ENCODE results near the gene SEC16A.

The SEC16A gene

DNA sequence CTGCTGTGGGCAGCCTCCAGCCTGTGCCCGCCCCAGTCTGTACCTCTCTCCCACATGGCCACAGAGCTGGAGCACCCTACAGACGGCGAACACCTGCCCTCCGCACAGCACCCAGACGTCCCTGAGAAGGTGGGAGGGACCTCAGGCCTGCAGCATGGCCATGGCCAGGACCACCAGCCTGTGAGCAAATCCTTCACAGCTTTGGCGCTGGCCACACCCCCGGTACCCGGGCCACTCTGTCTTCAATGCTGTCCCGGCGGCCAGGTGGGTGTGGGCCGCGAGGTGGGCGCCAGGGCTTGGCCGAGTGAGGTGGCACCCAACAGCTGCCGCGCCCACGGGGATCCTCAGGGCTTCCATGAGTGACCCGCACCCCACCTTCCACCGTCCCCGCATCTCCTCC lies 44.3 kb upstream of the SEC16A start:
- Histone ChIP-seq H3K79me2 (ENCODE audit: control insufficient read depth, insufficient read depth, low read length, unreplicated experiment) (no peaks in the 10 kb centered on the region), H3K27me3 (ENCODE audit: insufficient read depth, low read length) (no peaks in the 10 kb centered on the region), H3K4me3 (ENCODE audit: low read depth, low read length) (no peak overlapping the region), H3K36me3 (ENCODE audit: insufficient read depth, low read length) (no peaks in the 10 kb centered on the region), H3K27ac (ENCODE audit: low read depth, low read length) (no peak overlapping the region), H2AFZ (ENCODE audit: low read length, unreplicated experiment) (no peak overlapping the region), H3K4me1 (ENCODE audit: control insufficient read depth, insufficient read depth, low read length, unreplicated experiment) (no peaks in the 10 kb centered on the region)

DNA sequence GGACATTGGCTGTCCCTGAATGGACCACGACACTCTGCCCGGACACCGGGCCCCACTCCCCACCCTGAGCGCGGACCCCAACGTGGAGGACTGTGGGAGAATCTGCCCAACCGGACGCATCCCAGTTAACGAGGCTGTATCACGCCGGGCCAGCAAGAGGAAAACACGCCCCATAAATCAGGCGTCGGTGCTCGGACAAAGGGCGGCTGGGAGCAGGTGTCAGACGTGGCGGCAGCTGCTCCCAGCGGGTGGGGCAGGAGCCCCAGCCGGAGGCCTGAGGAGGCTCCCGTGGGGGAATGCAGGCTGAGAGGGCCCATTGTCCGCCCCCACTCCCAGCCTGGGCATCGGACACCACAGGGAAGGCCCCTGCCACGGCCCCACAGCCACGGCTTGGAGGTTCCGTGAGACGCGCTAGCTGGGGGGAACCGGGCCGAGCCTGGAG lies 43.8 kb upstream of the SEC16A start:
- Histone ChIP-seq H3K27me3 (ENCODE audit: insufficient read depth, low read length) (no peaks in the 10 kb centered on the region), H3K36me3 (ENCODE audit: insufficient read depth, low read length) (no peaks in the 10 kb centered on the region), H3K4me3 (ENCODE audit: low read depth, low read length) (no peak overlapping the region), H3K4me1 (ENCODE audit: control insufficient read depth, insufficient read depth, low read length, unreplicated experiment) (no peaks in the 10 kb centered on the region), H3K27ac (ENCODE audit: low read depth, low read length) (no peak overlapping the region), H2AFZ (ENCODE audit: low read length, unreplicated experiment) (no peak overlapping the region), H3K79me2 (ENCODE audit: control insufficient read depth, insufficient read depth, low read length, unreplicated experiment) (no peaks in the 10 kb centered on the region)

DNA sequence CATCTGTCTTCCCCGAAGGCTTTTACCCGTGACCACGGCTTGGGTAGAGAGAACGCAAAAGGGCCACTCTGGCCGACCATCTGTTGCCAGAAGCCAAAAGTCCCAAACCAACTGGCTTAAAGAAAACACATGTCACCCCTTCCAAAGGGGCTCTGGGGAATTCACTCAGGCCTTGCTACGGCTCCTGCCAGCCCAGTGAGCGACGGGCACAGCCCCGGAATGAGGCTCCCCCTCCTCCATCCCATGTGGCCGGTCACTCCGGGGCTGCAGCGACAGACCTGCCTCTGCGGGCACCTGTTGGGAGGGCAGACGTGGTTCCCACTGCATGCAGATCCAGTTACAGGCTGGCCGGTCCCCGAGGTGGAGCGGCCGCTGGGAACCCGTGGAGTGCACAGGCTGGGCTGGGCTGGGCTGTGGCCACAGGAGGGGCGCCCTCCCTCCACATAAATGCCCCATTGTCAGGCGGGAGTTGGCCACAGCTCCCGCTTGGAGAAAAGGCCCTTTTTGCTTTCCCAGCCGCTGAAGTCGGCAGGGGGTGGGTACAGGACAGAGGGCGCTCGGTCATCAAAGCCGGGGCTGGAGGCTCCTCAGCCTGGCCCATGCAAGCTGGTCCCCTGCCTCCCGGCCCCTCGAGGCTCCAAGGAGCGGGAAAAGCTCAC lies 43.1 kb upstream of the SEC16A start:
- H3K36me3 ChIP-seq (ENCODE audit: insufficient read depth, low read length), result no peaks in the 10 kb centered on the region
- H2AFZ ChIP-seq (ENCODE audit: low read length, unreplicated experiment), result no peak overlapping the region
- no peaks in the 10 kb centered on the region for H3K27me3 ChIP-seq (ENCODE audit: insufficient read depth, low read length)
- H3K79me2 ChIP-seq (ENCODE audit: control insufficient read depth, insufficient read depth, low read length, unreplicated experiment), result no peaks in the 10 kb centered on the region
- no peak overlapping the region for H3K4me3 ChIP-seq (ENCODE audit: low read depth, low read length)
- no peaks in the 10 kb centered on the region for H3K4me1 ChIP-seq (ENCODE audit: control insufficient read depth, insufficient read depth, low read length, unreplicated experiment)
- no peak overlapping the region for H3K27ac ChIP-seq (ENCODE audit: low read depth, low read length)

- H3K36me3 ChIP-seq (ENCODE audit: insufficient read depth, low read length), result no peaks in the 10 kb centered on the region
- no peak overlapping the region for H3K27ac ChIP-seq (ENCODE audit: low read depth, low read length)
- H2AFZ ChIP-seq (ENCODE audit: low read length, unreplicated experiment), result no peak overlapping the region
- H3K4me1 ChIP-seq (ENCODE audit: control insufficient read depth, insufficient read depth, low read length, unreplicated experiment), result no peaks in the 10 kb centered on the region
- H3K79me2 ChIP-seq (ENCODE audit: control insufficient read depth, insufficient read depth, low read length, unreplicated experiment), result no peaks in the 10 kb centered on the region
- H3K4me3 ChIP-seq (ENCODE audit: low read depth, low read length), result no peak overlapping the region
- H3K27me3 ChIP-seq (ENCODE audit: insufficient read depth, low read length), result no peaks in the 10 kb centered on the region
Measured at GRCh38 chr9:136525207-136525606, 42.4 kb upstream of the SEC16A start.

- Histone ChIP-seq H3K27me3 (ENCODE audit: insufficient read depth, low read length) (no peaks in the 10 kb centered on the region), H3K79me2 (ENCODE audit: control insufficient read depth, insufficient read depth, low read length, unreplicated experiment) (no peaks in the 10 kb centered on the region), H3K36me3 (ENCODE audit: insufficient read depth, low read length) (no peaks in the 10 kb centered on the region), H3K4me3 (ENCODE audit: low read depth, low read length) (no peak overlapping the region), H3K27ac (ENCODE audit: low read depth, low read length) (no peak overlapping the region), H2AFZ (ENCODE audit: low read length, unreplicated experiment) (no peak overlapping the region), H3K4me1 (ENCODE audit: control insufficient read depth, insufficient read depth, low read length, unreplicated experiment) (no peaks in the 10 kb centered on the region)
Measured at GRCh38 chr9:136522314-136523237, 39.7 kb upstream of the SEC16A start.

- no peak overlapping the region for H2AFZ ChIP-seq (ENCODE audit: low read length, unreplicated experiment)
- no peaks in the 10 kb centered on the region for H3K36me3 ChIP-seq (ENCODE audit: insufficient read depth, low read length)
- H3K79me2 ChIP-seq (ENCODE audit: control insufficient read depth, insufficient read depth, low read length, unreplicated experiment), result no peaks in the 10 kb centered on the region
- no peak overlapping the region for H3K4me3 ChIP-seq (ENCODE audit: low read depth, low read length)
- H3K27ac ChIP-seq (ENCODE audit: low read depth, low read length), result no peak overlapping the region
- no peaks in the 10 kb centered on the region for H3K27me3 ChIP-seq (ENCODE audit: insufficient read depth, low read length)
- H3K4me1 ChIP-seq (ENCODE audit: control insufficient read depth, insufficient read depth, low read length, unreplicated experiment), result no peaks in the 10 kb centered on the region
Measured at GRCh38 chr9:136521537-136521936, 38.7 kb upstream of the SEC16A start.

DNA sequence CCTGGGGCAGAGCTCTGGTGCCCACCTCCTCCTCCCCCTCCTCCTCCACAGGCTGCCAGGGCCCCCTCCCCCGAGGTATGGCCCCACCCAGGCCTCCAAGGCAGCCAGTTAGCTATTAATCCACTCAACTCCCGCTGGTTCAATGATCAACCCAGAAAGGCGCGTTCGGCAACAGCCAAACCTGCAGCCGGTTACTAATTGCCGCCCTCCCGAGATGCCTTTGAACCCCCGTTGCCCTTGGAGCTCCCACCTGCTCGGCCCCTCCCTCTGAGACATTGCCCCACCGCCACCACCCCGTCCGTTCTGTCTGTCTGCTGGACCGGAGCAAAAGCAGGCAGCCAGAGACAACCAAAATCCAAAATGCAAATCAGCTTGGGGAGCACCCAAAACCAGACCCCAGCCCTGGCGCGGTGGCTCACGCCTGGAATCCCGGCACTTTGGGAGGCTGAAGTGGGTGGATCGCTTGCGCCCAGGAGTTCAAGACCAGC lies 37.3 kb upstream of the SEC16A start:
- H3K4me1 ChIP-seq (ENCODE audit: control insufficient read depth, insufficient read depth, low read length, unreplicated experiment), result no peaks in the 10 kb centered on the region
- no peak overlapping the region for H3K27ac ChIP-seq (ENCODE audit: low read depth, low read length)
- no peaks in the 10 kb centered on the region for H3K27me3 ChIP-seq (ENCODE audit: insufficient read depth, low read length)
- H3K36me3 ChIP-seq (ENCODE audit: insufficient read depth, low read length), result 0 out of 2 replicates have a peak, but pooled peaks cover 2% of the 10 kb centered on the region
- no peak overlapping the region for H2AFZ ChIP-seq (ENCODE audit: low read length, unreplicated experiment)
- H3K79me2 ChIP-seq (ENCODE audit: control insufficient read depth, insufficient read depth, low read length, unreplicated experiment), result no peaks in the 10 kb centered on the region
- no peak overlapping the region for H3K4me3 ChIP-seq (ENCODE audit: low read depth, low read length)

DNA sequence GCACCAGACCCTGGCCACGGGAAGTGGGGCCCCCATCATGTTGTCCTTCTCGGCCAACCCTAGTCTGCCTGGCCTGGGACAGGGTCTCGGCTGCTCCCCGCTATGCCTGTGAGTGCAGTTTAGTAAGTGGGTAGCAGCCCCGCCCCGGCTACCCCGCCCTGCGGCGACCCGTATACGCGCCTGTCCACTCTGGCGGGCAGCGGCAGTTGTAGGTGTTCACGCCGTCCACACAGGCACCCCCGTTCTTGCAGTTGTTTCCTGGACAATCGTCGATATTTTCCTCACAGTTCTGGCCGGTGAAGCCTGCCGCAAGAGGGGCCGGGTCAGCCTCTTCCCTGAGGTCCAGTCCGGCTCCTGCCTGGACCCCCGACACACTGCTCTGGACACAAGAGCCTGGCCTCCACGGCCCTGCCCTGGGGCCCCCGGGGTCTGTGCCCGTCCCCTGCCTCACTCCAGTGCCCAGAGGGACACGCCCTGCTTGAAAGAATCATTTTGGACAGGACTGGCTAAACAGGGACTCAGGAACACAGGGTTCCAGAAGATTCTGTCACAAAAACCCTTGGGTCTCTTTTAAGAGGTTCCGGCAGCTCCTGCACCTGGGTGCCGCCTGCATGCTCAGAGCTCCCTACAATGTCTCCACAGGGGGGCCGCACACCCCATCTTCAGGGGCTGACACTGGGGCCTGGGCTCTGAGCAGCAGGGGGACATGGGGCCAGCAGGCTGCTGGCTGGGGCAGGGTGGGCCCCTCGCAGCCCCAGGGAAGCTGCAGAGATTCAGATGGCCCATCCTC lies 36.6 kb upstream of the SEC16A start:
- H3K36me3 ChIP-seq (ENCODE audit: insufficient read depth, low read length), result 0 out of 2 replicates have a peak, but pooled peaks cover 3% of the 10 kb centered on the region
- no peak overlapping the region for H3K27ac ChIP-seq (ENCODE audit: low read depth, low read length)
- H3K4me1 ChIP-seq (ENCODE audit: control insufficient read depth, insufficient read depth, low read length, unreplicated experiment), result no peaks in the 10 kb centered on the region

GRCh38 chr9:136518623-136519022 lies 35.8 kb upstream of the SEC16A start:
- H3K4me1 ChIP-seq (ENCODE audit: control insufficient read depth, insufficient read depth, low read length, unreplicated experiment), result no peaks in the 10 kb centered on the region
- H3K27me3 ChIP-seq (ENCODE audit: insufficient read depth, low read length), result no peaks in the 10 kb centered on the region
- no peak overlapping the region for H3K27ac ChIP-seq (ENCODE audit: low read depth, low read length)
- H3K36me3 ChIP-seq (ENCODE audit: insufficient read depth, low read length), result 0 out of 2 replicates have a peak, but pooled peaks cover 3% of the 10 kb centered on the region
- no peaks in the 10 kb centered on the region for H3K79me2 ChIP-seq (ENCODE audit: control insufficient read depth, insufficient read depth, low read length, unreplicated experiment)
- no peak overlapping the region for H3K4me3 ChIP-seq (ENCODE audit: low read depth, low read length)
- H2AFZ ChIP-seq (ENCODE audit: low read length, unreplicated experiment), result no peak overlapping the region

More for the DNA sequence above, 36.6 kb upstream of the SEC16A start:
- no peaks in the 10 kb centered on the region for H3K27me3 ChIP-seq (ENCODE audit: insufficient read depth, low read length)
- no peak overlapping the region for H2AFZ ChIP-seq (ENCODE audit: low read length, unreplicated experiment)
- H3K4me3 ChIP-seq (ENCODE audit: low read depth, low read length), result no peak overlapping the region
- H3K79me2 ChIP-seq (ENCODE audit: control insufficient read depth, insufficient read depth, low read length, unreplicated experiment), result no peaks in the 10 kb centered on the region

- H2AFZ ChIP-seq (ENCODE audit: low read length, unreplicated experiment), result no peak overlapping the region
- no peaks in the 10 kb centered on the region for H3K4me1 ChIP-seq (ENCODE audit: control insufficient read depth, insufficient read depth, low read length, unreplicated experiment)
- no peak overlapping the region for H3K4me3 ChIP-seq (ENCODE audit: low read depth, low read length)
- H3K36me3 ChIP-seq (ENCODE audit: insufficient read depth, low read length), result peaks cover 8% of the 10 kb centered on the region; the same call in 1 of the 2 replicates
- H3K27ac ChIP-seq (ENCODE audit: low read depth, low read length), result no peak overlapping the region
- no peaks in the 10 kb centered on the region for H3K27me3 ChIP-seq (ENCODE audit: insufficient read depth, low read length)
- no peaks in the 10 kb centered on the region for H3K79me2 ChIP-seq (ENCODE audit: control insufficient read depth, insufficient read depth, low read length, unreplicated experiment)
Measured at GRCh38 chr9:136517950-136518349, 35.1 kb upstream of the SEC16A start.

Data from ACC112 (cell line).